PFSK-1 (cell line): Measurements from ENCODE around the gene GPC6.

ENCODE experiments used
- FOXP2 ChIP-seq: optimal IDR thresholded peaks from 2 replicates; pipeline ENCODE3; 2011; ENCODE audit warnings: borderline replicate concordance, control low read depth, inconsistent platforms; ENCODE audit not compliant: insufficient read depth; ENCODE audit errors: extremely low read length, extremely low read depth
- POLR2AphosphoS5 ChIP-seq: IDR thresholded peaks from 2 replicates; pipeline ENCODE4 v1.6.1; 2012; ENCODE audit warnings: low read depth, mild to moderate bottlenecking, control low read depth, low read length, moderate library complexity
- SIN3A ChIP-seq: IDR thresholded peaks from 2 replicates; pipeline ENCODE4 v1.6.1; 2012; ENCODE audit warnings: mild to moderate bottlenecking, low read length, moderate library complexity, borderline replicate concordance; ENCODE audit not compliant: insufficient read depth
- TAF1 ChIP-seq: IDR thresholded peaks from 2 replicates; pipeline ENCODE4 v1.6.1; 2012; ENCODE audit warnings: low read length, control low read depth, borderline replicate concordance; ENCODE audit not compliant: insufficient read depth
- TF ChIP-seq, protein P1 (sequence below), 2 experiments: IDR thresholded peaks; 2 replicates each; pipeline versions ENCODE4 v1.6.1 to v1.8.0; 2011 to 2012; ENCODE audit warnings: low read depth in 2 of 2, low read length in 2 of 2, control low read depth in 1 of 2, inconsistent platforms in 1 of 2, mild to moderate bottlenecking in 1 of 2, moderate library complexity in 1 of 2; ENCODE audit not compliant: insufficient read depth in 1 of 2

The GPC6 gene

DNA sequence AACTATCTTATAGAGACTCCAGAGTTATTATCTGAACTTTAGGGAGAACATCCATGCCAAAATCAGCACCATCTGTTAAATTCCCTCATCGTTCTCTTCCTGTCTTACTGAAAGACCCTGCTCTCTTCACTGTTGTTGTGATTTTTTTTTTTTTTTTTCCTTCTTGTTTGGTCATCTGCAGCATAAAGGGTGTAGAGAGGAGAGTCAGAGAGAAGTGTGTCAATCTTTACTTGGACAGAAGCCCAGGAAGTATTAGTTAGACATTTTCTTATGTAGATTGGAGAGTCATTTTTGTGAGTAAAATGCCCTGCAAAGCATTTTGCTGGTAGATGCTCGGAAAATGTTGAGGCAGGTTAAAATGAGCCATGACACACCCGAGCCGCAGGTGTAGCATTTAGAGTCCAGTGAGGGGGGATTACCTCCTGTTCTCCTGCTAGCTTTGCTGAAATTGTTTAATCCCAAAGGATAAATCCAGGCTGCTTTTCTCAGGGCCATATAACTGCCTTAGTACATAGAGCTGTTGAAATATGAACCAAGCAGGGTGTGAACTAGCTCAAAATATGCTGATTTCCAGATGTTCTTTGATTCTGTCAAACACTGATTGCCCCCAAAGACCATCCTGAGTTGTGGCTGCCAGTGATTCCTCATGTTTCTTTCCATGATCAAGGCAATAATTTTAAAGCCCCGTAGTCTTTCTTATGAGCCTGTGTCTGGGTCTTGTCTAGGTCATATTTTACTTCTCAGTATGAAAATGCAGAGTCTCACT is 1109.3 kb downstream of the GPC6 start:
- no peak for TF ChIP-seq POLR2AphosphoS5
- TF ChIP-seq, protein P1, sequence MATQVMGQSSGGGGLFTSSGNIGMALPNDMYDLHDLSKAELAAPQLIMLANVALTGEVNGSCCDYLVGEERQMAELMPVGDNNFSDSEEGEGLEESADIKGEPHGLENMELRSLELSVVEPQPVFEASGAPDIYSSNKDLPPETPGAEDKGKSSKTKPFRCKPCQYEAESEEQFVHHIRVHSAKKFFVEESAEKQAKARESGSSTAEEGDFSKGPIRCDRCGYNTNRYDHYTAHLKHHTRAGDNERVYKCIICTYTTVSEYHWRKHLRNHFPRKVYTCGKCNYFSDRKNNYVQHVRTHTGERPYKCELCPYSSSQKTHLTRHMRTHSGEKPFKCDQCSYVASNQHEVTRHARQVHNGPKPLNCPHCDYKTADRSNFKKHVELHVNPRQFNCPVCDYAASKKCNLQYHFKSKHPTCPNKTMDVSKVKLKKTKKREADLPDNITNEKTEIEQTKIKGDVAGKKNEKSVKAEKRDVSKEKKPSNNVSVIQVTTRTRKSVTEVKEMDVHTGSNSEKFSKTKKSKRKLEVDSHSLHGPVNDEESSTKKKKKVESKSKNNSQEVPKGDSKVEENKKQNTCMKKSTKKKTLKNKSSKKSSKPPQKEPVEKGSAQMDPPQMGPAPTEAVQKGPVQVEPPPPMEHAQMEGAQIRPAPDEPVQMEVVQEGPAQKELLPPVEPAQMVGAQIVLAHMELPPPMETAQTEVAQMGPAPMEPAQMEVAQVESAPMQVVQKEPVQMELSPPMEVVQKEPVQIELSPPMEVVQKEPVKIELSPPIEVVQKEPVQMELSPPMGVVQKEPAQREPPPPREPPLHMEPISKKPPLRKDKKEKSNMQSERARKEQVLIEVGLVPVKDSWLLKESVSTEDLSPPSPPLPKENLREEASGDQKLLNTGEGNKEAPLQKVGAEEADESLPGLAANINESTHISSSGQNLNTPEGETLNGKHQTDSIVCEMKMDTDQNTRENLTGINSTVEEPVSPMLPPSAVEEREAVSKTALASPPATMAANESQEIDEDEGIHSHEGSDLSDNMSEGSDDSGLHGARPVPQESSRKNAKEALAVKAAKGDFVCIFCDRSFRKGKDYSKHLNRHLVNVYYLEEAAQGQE (IDR thresholded peaks at IDR 0.05; ENCODE audit: insufficient read depth in 1 of 2, low read depth in 2 of 2, low read length in 2 of 2), result no peak

DNA sequence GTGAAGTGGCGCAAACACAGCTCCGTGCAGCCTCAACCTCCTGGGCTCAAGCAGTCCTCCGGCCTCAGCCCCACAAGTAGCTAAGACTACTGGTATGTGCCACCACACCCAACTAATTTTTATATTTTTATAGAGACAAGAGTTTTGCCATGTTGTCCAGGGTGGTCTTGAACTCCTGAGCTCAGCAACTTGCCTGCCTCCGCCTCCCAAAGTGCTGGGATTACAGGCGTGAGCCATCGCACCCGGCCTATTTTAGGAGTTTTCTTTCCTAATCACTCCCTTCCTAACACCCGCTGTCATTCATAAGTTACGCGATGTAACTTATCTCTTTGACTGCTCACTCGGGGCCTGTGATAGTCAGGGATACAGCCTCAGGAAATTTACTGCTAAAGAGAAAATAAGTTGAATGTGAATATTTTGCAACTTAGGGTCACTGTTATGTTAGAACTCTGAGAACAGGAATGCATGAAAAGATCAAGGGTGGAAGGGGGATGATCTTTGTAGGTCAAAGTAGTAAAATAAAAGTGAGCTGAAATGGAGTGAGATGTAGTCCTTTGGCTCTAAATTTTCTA is 1112.6 kb downstream of the GPC6 start:
- TF ChIP-seq FOXP2 (no peak), TAF1 (no peak), SIN3A (no peak), POLR2AphosphoS5 (no peak)
- TF ChIP-seq, protein P1 (IDR thresholded peaks at IDR 0.05; ENCODE audit: insufficient read depth in 1 of 2, low read depth in 2 of 2, low read length in 2 of 2), result no peak

DNA sequence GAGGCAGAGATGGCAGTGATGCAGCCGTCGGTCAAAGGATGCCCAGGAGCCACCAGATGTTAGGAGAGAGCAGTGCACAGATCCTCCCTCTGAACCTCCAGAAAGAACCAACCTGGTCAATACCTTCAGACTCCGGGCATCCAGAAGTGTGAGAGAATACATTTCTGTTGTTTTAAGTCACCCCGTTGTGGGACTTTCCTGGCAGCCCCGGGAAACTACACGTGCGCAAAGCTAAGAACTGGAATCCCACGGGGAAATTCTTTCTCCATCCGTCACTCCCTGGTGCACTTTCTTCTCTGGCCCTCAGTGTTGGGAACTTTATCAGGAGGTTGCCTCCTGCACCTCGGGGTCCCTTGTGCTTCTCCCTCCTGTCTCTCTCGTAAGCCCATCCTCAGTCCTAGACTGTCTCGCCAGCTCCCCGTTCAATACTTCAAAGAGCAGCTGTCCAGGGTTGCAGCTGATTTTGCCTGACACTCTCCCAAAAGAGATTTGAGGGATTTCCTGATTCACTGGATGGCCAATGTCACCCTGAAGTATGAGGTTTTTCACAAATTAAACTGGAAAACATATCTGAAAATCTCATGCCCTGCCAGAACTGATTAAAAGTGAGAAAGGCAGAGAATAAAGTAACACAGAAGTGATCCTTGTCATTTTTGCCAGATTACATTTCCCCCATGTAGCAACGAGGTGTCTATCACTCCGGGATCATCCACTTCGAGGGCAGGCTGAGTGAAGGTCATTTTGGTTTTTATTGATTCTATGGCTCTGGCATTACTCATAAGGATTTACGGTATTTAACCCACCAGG is 1116.0 kb downstream of the GPC6 start:
- TF ChIP-seq SIN3A (no peak), FOXP2 (no peak)

DNA sequence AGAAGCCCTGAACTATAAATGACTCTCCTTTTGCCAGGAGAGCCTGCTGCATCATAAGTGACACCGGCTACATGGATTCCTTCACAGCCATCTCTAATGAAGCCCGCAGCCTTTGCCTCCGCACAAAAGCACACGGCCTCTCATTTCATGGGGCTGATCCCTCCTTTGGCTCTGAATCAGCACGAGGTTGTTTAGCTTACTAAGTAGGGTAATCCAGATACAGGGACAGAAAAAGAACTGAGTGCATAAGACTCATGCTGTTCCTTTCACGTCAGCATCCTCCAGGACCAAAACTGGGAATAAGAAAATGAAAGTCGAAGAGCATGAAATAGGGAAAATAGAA is 1116.6 kb downstream of the GPC6 start:
- TF ChIP-seq, protein P1 (IDR thresholded peaks at IDR 0.05; ENCODE audit: insufficient read depth in 1 of 2, low read depth in 2 of 2, low read length in 2 of 2), result no peak
- TF ChIP-seq FOXP2 (no peak), TAF1 (no peak), POLR2AphosphoS5 (no peak), SIN3A (no peak)

DNA sequence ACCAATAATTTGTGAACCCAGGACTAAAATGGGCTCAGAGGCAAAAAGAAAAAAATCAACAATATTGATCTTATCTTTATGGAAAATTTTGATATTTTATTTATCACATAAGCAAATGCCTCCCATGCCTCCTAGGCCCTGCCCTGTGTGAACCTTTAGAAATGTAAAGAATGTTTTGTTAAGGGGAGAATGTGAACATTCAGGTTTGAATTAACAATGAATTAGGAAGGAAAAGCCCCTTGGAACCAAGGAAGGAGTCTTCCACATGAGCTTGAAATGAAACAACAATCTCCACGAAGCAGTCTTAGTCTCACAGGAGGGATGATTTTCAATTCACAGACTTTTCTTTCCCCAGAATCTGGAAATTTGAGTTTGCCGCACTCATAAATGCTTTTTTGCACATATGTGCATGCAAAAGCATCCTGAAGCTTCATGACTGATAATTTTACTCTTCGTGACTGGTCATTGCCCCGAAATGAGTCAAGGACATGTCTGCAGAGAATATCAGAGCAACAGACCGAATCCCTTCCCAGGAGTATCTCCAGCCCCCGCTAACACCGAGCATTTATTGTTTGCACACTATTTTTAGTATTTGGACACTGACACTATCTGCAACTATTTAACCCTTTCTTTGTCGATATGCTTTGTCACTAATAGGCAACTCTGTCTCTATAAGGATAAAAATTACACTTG is 1117.7 kb downstream of the GPC6 start:
- TF ChIP-seq POLR2AphosphoS5 (no peak), TAF1 (no peak), FOXP2 (no peak), SIN3A (no peak)
- TF ChIP-seq, protein P1 (IDR thresholded peaks at IDR 0.05; ENCODE audit: insufficient read depth in 1 of 2, low read depth in 2 of 2, low read length in 2 of 2), result no peak
